ENCODE data around the gene LTB4R. TPM values are rescaled to one million over a fixed set of nuclear protein-coding genes. Genes with fewer than 3 reads are reported as not detected.

Gene LTB4R
- total RNA-seq, 1 experiment from 2014 or later = 9.4 TPM

DNA sequence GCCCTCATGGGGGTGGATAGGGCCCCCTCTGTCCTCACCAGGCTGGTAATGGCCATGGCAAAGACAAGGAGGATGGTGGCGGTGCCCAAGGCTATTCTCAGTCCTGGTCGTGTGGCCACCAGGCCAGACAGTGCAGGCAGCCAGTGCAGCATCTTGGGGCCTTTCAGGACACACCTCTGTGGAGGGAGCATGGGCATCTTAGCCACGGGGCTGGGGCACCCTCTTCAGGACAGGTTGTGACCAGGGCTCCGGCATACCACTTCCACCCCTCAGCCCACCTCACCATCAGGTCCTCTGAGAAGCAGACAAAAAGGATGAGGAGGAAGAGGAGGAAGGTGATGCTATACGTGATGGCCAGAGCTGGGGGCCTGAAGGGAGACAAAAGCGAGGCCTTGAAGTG is 12.7 kb downstream of the LTB4R start:
- no peak for TF ChIP-seq ZBTB21 (CRISPR knock-in tag; IDR thresholded peaks at IDR 0.05; ENCODE audit: borderline replicate concordance)
- TF ChIP-seq TCF7 (CRISPR knock-in tag; IDR thresholded peaks at IDR 0.05; ENCODE audit: low read depth) = no peak
- no peak for TF ChIP-seq TEAD4 (CRISPR knock-in tag; IDR thresholded peaks at IDR 0.05)
- TF ChIP-seq, protein P1, sequence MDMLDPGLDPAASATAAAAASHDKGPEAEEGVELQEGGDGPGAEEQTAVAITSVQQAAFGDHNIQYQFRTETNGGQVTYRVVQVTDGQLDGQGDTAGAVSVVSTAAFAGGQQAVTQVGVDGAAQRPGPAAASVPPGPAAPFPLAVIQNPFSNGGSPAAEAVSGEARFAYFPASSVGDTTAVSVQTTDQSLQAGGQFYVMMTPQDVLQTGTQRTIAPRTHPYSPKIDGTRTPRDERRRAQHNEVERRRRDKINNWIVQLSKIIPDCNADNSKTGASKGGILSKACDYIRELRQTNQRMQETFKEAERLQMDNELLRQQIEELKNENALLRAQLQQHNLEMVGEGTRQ (CRISPR knock-in tag; IDR thresholded peaks at IDR 0.05) = no peak
- no peak overlapping the region for H3K4me3 Mint-ChIP-seq
- ATAC-seq (no peak), DNase-seq (ENCODE audit: low spot score) (no peak)
- ChIA-PET CTCF (interaction anchor here (0.9 to 3.9 kb wide), 5 partner anchors 9 to 113 kb away, joined by 3 to 22 read pairs (median 18); partner anchors contain the start of gene CIDEB), POLR2A (no interaction called here)
- H3K27me3 Mint-ChIP-seq (ENCODE audit: low read depth) = peaks cover 73% of the 10 kb centered on the region
- H3K27ac Mint-ChIP-seq = no peak overlapping the region
- no peaks in the 10 kb centered on the region for H3K36me3 Mint-ChIP-seq
- no peaks in the 10 kb centered on the region; the same call in 1 of the 2 replicates for H3K4me1 Mint-ChIP-seq
- H3K9me3 Mint-ChIP-seq = no peaks in the 10 kb centered on the region

DNA sequence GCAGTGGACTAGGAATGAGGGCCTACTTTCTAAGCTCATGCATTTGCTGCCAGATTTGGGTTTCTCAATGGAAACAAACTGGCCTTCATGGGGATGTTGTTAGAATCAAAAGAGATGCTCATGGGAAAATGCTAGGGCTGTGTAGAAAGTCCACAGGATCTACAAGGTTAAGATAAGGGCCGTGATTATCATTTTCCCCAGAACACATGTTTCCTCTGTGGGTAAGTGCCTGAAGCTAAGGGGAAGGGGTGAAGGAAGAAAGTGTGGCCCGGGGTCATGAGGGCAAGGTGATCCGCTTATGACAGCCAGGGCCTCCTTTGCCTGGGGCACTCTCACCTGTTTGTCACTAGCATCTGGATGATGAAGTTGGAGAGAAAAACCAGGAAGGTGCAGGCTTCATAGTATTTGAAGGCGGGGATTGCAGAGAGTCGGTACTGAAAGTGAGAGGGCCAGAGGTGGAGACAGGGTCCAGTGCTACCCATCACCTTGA is 13.8 kb downstream of the LTB4R start:
- CTCF ChIA-PET = interaction anchor here (0.6 to 2.4 kb wide), 5 partner anchors 9 to 112 kb away, joined by 3 to 18 read pairs (median 4); no protein-coding TSS in a partner anchor
- DNase-seq (ENCODE audit: low spot score) = no peak
- no peaks in the 10 kb centered on the region for H3K36me3 Mint-ChIP-seq
- H3K27me3 Mint-ChIP-seq (ENCODE audit: low read depth) = peaks cover 72% of the 10 kb centered on the region
- H3K9me3 Mint-ChIP-seq = no peaks in the 10 kb centered on the region
- no peaks in the 10 kb centered on the region; the same call in 1 of the 2 replicates for H3K4me1 Mint-ChIP-seq
- no peak overlapping the region for H3K27ac Mint-ChIP-seq
- ATAC-seq = no peak
- POLR2A ChIA-PET = no interaction called here
- no peak overlapping the region for H3K4me3 Mint-ChIP-seq
- TF ChIP-seq ZNF263 (CRISPR knock-in tag; IDR thresholded peaks at IDR 0.05; ENCODE audit: low read depth) (no peak), USF1 (CRISPR knock-in tag; IDR thresholded peaks at IDR 0.05) (no peak)
- TF ChIP-seq, protein P2, sequence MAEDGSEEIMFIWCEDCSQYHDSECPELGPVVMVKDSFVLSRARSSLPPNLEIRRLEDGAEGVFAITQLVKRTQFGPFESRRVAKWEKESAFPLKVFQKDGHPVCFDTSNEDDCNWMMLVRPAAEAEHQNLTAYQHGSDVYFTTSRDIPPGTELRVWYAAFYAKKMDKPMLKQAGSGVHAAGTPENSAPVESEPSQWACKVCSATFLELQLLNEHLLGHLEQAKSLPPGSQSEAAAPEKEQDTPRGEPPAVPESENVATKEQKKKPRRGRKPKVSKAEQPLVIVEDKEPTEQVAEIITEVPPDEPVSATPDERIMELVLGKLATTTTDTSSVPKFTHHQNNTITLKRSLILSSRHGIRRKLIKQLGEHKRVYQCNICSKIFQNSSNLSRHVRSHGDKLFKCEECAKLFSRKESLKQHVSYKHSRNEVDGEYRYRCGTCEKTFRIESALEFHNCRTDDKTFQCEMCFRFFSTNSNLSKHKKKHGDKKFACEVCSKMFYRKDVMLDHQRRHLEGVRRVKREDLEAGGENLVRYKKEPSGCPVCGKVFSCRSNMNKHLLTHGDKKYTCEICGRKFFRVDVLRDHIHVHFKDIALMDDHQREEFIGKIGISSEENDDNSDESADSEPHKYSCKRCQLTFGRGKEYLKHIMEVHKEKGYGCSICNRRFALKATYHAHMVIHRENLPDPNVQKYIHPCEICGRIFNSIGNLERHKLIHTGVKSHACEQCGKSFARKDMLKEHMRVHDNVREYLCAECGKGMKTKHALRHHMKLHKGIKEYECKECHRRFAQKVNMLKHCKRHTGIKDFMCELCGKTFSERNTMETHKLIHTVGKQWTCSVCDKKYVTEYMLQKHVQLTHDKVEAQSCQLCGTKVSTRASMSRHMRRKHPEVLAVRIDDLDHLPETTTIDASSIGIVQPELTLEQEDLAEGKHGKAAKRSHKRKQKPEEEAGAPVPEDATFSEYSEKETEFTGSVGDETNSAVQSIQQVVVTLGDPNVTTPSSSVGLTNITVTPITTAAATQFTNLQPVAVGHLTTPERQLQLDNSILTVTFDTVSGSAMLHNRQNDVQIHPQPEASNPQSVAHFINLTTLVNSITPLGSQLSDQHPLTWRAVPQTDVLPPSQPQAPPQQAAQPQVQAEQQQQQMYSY (CRISPR knock-in tag; IDR thresholded peaks at IDR 0.05) = no peak

DNA sequence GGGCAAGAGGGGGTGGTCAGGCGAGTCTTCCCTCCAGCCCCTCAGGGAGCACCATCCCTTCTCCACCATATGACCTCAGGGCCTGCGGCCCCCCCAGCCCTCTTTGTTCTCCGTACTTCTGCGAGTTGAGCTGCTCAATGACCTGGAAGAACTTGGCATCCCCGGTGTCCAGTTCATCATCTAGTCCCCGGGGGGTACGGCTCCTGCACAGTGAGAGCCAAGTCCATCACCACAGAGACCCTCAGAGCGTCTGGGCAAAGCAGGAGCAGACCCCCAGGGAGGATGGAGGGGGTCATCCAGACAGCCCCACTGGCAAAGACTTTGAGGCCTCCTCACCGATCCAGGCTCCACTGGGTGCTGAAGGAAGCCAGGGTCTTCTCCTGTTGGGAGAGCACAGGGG is 14.7 kb downstream of the LTB4R start:
- Mint-ChIP-seq H3K36me3 (no peaks in the 10 kb centered on the region), H3K4me3 (no peak overlapping the region), H3K27me3 (ENCODE audit: low read depth) (peaks cover 76% of the 10 kb centered on the region), H3K27ac (no peak overlapping the region), H3K9me3 (no peaks in the 10 kb centered on the region), H3K4me1 (no peaks in the 10 kb centered on the region; the same call in 1 of the 2 replicates)
- ChIA-PET POLR2A (no interaction called here), CTCF (interaction anchor here (0.7 to 17.1 kb wide), 3 partner anchors 19 to 102 kb away, joined by 4 to 518 read pairs (median 5); partner anchors contain the start of genes CBLN3 and KHNYN)
- no peak for DNase-seq (ENCODE audit: low spot score)
- no peak for ATAC-seq
- TF ChIP-seq E2F1 (CRISPR knock-in tag; IDR thresholded peaks at IDR 0.05) = no peak
- TF ChIP-seq TP53 (CRISPR knock-in tag; IDR thresholded peaks at IDR 0.05) = no peak
- no peak for TF ChIP-seq USF1 (CRISPR knock-in tag; IDR thresholded peaks at IDR 0.05)
- TF ChIP-seq ELF4 (CRISPR knock-in tag; IDR thresholded peaks at IDR 0.05; ENCODE audit: low read depth) = no peak
- TF ChIP-seq STAT6 (CRISPR knock-in tag; conservative IDR thresholded peaks at IDR 0.05; ENCODE audit: low read depth) = no peak
- TF ChIP-seq ZNF416 (CRISPR knock-in tag; IDR thresholded peaks at IDR 0.05) = no peak
- no peak for TF ChIP-seq ETV6 (CRISPR knock-in tag; IDR thresholded peaks at IDR 0.05)
- no peak for TF ChIP-seq E2F5 (CRISPR knock-in tag; IDR thresholded peaks at IDR 0.05)
- TF ChIP-seq, protein P3, sequence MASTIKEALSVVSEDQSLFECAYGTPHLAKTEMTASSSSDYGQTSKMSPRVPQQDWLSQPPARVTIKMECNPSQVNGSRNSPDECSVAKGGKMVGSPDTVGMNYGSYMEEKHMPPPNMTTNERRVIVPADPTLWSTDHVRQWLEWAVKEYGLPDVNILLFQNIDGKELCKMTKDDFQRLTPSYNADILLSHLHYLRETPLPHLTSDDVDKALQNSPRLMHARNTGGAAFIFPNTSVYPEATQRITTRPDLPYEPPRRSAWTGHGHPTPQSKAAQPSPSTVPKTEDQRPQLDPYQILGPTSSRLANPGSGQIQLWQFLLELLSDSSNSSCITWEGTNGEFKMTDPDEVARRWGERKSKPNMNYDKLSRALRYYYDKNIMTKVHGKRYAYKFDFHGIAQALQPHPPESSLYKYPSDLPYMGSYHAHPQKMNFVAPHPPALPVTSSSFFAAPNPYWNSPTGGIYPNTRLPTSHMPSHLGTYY (CRISPR knock-in tag; IDR thresholded peaks at IDR 0.05) = no peak
- TF ChIP-seq, protein P4, sequence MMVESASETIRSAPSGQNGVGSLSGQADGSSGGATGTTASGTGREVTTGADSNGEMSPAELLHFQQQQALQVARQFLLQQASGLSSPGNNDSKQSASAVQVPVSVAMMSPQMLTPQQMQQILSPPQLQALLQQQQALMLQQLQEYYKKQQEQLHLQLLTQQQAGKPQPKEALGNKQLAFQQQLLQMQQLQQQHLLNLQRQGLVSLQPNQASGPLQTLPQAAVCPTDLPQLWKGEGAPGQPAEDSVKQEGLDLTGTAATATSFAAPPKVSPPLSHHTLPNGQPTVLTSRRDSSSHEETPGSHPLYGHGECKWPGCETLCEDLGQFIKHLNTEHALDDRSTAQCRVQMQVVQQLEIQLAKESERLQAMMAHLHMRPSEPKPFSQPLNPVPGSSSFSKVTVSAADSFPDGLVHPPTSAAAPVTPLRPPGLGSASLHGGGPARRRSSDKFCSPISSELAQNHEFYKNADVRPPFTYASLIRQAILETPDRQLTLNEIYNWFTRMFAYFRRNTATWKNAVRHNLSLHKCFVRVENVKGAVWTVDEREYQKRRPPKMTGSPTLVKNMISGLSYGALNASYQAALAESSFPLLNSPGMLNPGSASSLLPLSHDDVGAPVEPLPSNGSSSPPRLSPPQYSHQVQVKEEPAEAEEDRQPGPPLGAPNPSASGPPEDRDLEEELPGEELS (CRISPR knock-in tag; IDR thresholded peaks at IDR 0.05) = no peak
- TF ChIP-seq TCF7 (CRISPR knock-in tag; IDR thresholded peaks at IDR 0.05; ENCODE audit: low read depth) = no peak

All from WTC11 (cell line).